HG02571 (cell line): Measurements from ENCODE around the gene EIF4E1B.

Source experiments
- ATAC-seq: cut with Tn5 transposase; IDR thresholded peaks from one replicate; pipeline ENCODE4 v1.9.1; 2021; ENCODE audit warnings: mild to moderate bottlenecking, moderate library complexity; ENCODE audit not compliant: unreplicated experiment

Gene EIF4E1B

GRCh38 chr5:176660860-176661641 is 30.6 kb downstream of the EIF4E1B start:
- no peak for ATAC-seq

GRCh38 chr5:176661676-176662075 is 31.2 kb downstream of the EIF4E1B start:
- ATAC-seq = no peak

GRCh38 chr5:176662371-176663333 is 32.2 kb downstream of the EIF4E1B start:
- no peak for ATAC-seq

GRCh38 chr5:176663566-176663965 is 33.1 kb downstream of the EIF4E1B start:
- ATAC-seq = no peak

GRCh38 chr5:176664479-176664878 is 34.0 kb downstream of the EIF4E1B start:
- ATAC-seq = no peak

GRCh38 chr5:176664886-176665285 is 34.4 kb downstream of the EIF4E1B start:
- ATAC-seq = no peak

- no peak for ATAC-seq
Observed at GRCh38 chr5:176665517-176665916, 35.0 kb downstream of the EIF4E1B start.

- no peak for ATAC-seq
Observed at GRCh38 chr5:176667637-176668036, 37.2 kb downstream of the EIF4E1B start.

- no peak for ATAC-seq
Observed at GRCh38 chr5:176670449-176670848, 40.0 kb downstream of the EIF4E1B start.

- no peak for ATAC-seq
Observed at GRCh38 chr5:176671399-176671798, 40.9 kb downstream of the EIF4E1B start.

GRCh38 chr5:176671890-176672747 is 41.6 kb downstream of the EIF4E1B start:
- no peak for ATAC-seq

GRCh38 chr5:176673651-176674583 is 43.4 kb downstream of the EIF4E1B start:
- ATAC-seq = no peak

- ATAC-seq = no peak
Observed at GRCh38 chr5:176674799-176675198, 44.3 kb downstream of the EIF4E1B start.

- ATAC-seq = peak; percentile 13
Observed at GRCh38 chr5:176675676-176676360, 45.3 kb downstream of the EIF4E1B start.

- ATAC-seq = peak; percentile 49
Observed at GRCh38 chr5:176676361-176676824, 45.9 kb downstream of the EIF4E1B start.

GRCh38 chr5:176677209-176677939 is 46.9 kb downstream of the EIF4E1B start:
- no peak for ATAC-seq

- no peak for ATAC-seq
Observed at GRCh38 chr5:176678584-176678983, 48.1 kb downstream of the EIF4E1B start.
